Measurements from ENCODE around the gene FAM174C. TPM values are rescaled to one million over a fixed set of nuclear protein-coding genes. Genes with fewer than 3 reads are reported as not detected.
"Not testable (repeated sequence)": the region's sequence is repeated elsewhere in the genome, so short reads cannot be mapped to it uniquely, and the experiment has no call there.

The FAM174C gene
- total RNA-seq, 3 donors from 2014 or later (not counting 1 experiment from before 2014, with no cell fraction given) = 26.6 to 33.4 (median 27.1) TPM

DNA sequence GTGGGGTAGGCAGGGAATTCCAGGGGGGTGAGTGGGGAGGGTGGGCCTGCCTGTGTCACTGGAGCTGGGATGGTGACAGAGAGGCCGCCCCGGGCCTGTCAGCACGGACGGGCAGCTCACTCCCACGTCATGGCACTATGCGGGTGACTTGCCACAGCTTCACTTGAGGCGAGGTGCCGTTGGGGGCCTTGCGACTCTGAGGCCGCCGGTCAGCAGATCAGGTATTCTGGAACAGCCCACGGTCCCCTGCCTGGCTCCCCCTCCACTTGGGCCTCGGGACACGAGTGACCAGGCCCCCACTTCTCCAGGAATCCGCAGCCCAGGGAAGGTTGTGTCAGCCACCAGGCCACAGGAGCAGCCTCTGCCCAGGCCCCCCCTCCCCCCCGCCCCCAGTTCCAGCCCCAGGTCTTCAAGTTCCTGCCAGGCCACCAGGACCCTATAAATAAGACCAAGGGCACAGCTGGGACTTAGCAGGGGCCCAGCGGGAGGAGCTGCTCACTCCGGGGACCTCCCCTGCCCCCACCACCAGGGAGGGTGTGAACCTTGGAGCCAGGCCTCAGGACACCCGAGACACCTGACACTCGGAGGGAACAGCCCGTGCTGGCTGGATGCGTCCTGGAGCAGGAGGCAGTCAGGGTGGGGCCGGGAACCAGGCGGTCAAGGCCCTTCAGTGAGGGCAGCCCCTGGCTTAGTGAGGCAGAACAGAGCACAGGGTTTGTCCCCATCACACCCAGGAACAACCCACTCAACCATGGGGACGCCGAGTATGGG lies 29.7 kb upstream of the FAM174C start:
- TF ChIP-seq CTCF (IDR thresholded peaks at IDR 0.05) = no peak
- peaks cover 3% of the 10 kb centered on the region for H3K27me3 ChIP-seq (ENCODE audit: control insufficient read depth, insufficient read depth, low read length)
- peak overlapping the region; percentile 64 for H3K27ac ChIP-seq (ENCODE audit: low read length)
- DNase-seq (peak in 1 of 2 donors; percentile 25), ATAC-seq (no peak)
- H3K36me3 ChIP-seq (ENCODE audit: control insufficient read depth, insufficient read depth, low read length) = peaks cover 5% of the 10 kb centered on the region
- Mint-ChIP-seq H3K9me3 (no peaks in the 10 kb centered on the region), H3K27ac (peak overlapping the region in 1 of 2 donors; percentile 89), H3K4me1 (peaks cover 11 to 20% of the 10 kb centered on the region in 2 donors), H3K4me3 (no peak overlapping the region), H3K27me3 (ENCODE audit: low read depth in 2 of 2) (peaks cover 0 to 3% of the 10 kb centered on the region in 2 donors), H3K36me3 (no peaks in the 10 kb centered on the region)
- H3K9me3 ChIP-seq (ENCODE audit: control insufficient read depth, insufficient read depth, low read length) = no peaks in the 10 kb centered on the region
- WGBS (ENCODE audit: insufficient coverage) = 88% methylated on average over 25 of the region's 26 CpGs
- no peak overlapping the region for H3K4me3 ChIP-seq (ENCODE audit: low read length)
- H3K4me1 ChIP-seq (ENCODE audit: control insufficient read depth, insufficient read depth, low read length) = peaks cover 54% of the 10 kb centered on the region
- intact Hi-C loops (cut with micrococcal nuclease) = loop anchor here (5.0 to 10.0 kb wide), 2 partner anchors 223 to 321 kb away; partner anchors contain the start of genes ARID3A, RNU6-2 and TMEM259

- H3K4me3 ChIP-seq (ENCODE audit: low read length); H3K4me3 Mint-ChIP-seq; H3K27me3 ChIP-seq (ENCODE audit: control insufficient read depth, insufficient read depth, low read length); H3K36me3 ChIP-seq (ENCODE audit: control insufficient read depth, insufficient read depth, low read length); H3K9me3 ChIP-seq (ENCODE audit: control insufficient read depth, insufficient read depth, low read length); H3K27ac ChIP-seq (ENCODE audit: low read length); H3K9me3 Mint-ChIP-seq; H3K27me3 Mint-ChIP-seq (ENCODE audit: low read depth in 2 of 2); H3K36me3 Mint-ChIP-seq; ATAC-seq: not testable (repeated sequence)
- H3K4me1 Mint-ChIP-seq = peaks cover 8 to 17% of the 10 kb centered on the region in 2 donors
- intact Hi-C loops (cut with micrococcal nuclease) = loop anchor here (5.0 to 10.0 kb wide), 2 partner anchors 224 to 322 kb away; partner anchors contain the start of genes ARID3A, RNU6-2 and TMEM259
- 91% methylated on average over 26 of the region's 27 CpGs for WGBS (ENCODE audit: insufficient coverage)
- DNase-seq = peak in 1 of 2 donors; percentile 33
- H3K27ac Mint-ChIP-seq = peak overlapping the region in 1 of 2 donors; percentile 35
- H3K4me1 ChIP-seq (ENCODE audit: control insufficient read depth, insufficient read depth, low read length) = peaks cover 50% of the 10 kb centered on the region
Observed at GRCh38 chr19:1246265-1247087, 28.9 kb upstream of the FAM174C start.

DNA sequence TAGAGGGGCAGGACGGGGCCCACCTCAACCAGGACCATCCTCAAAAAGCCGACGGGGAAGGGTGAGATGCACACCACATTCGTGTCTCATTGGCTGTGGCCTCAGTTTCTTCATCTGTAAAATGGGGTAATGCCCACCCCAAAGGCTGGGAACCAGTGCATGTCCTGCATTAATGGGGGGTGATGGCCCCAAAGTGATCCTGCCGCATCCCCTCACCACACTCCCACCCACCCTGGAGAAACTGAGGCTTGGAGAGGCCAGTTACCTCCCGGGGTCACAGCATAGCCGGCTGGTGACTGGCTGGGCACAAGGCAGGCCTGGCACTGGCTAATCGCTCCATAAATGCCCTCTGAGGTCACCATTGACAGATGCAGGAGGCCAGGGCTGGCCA lies 27.6 kb upstream of the FAM174C start:
- H3K4me1 Mint-ChIP-seq = peaks cover 5 to 19% of the 10 kb centered on the region in 2 donors
- DNase-seq = no peak
- peaks cover 47% of the 10 kb centered on the region for H3K4me1 ChIP-seq (ENCODE audit: control insufficient read depth, insufficient read depth, low read length)
- H3K36me3 ChIP-seq (ENCODE audit: control insufficient read depth, insufficient read depth, low read length) = peaks cover 14% of the 10 kb centered on the region
- H3K4me3 Mint-ChIP-seq = no peak overlapping the region
- intact Hi-C loops (cut with micrococcal nuclease) = loop anchor here (5.0 to 10.0 kb wide), 2 partner anchors 225 to 323 kb away; partner anchors contain the start of genes ARID3A, RNU6-2 and TMEM259
- ATAC-seq = no peak
- H3K27ac Mint-ChIP-seq = peak overlapping the region; percentile 73 to 88
- H3K27me3 Mint-ChIP-seq (ENCODE audit: low read depth in 2 of 2) = no peaks in the 10 kb centered on the region
- no peaks in the 10 kb centered on the region for H3K9me3 Mint-ChIP-seq
- no peaks in the 10 kb centered on the region for H3K27me3 ChIP-seq (ENCODE audit: control insufficient read depth, insufficient read depth, low read length)
- no peaks in the 10 kb centered on the region for H3K9me3 ChIP-seq (ENCODE audit: control insufficient read depth, insufficient read depth, low read length)
- no peaks in the 10 kb centered on the region for H3K36me3 Mint-ChIP-seq
- H3K4me3 ChIP-seq (ENCODE audit: low read length) = peak overlapping the region; percentile 67
- H3K27ac ChIP-seq (ENCODE audit: low read length) = peak overlapping the region; percentile 96
- WGBS (ENCODE audit: insufficient coverage) = 75% methylated on average over 8 of the region's 8 CpGs
- TF ChIP-seq CTCF (IDR thresholded peaks at IDR 0.05) = no peak
